Cardiac fibroblast (primary cell): Measurements from ENCODE around the gene KIAA1328.

ENCODE experiments used
- DNase-seq, 2 donors: peaks; one replicate each; pipeline versions ENCODE4 v3.0.0 to v3.0.0-alpha.2; 2010; ENCODE audit warnings: low read depth in 2 of 2
- H3K4me3 ChIP-seq, 2 donors: replicated peaks in 1 of 2; 1 replicate in 1 of 2; 2 replicates in 1 of 2; pipeline ENCODE4 v1.5.1; 2011; ENCODE audit warnings: low read depth in 2 of 2, low read length in 2 of 2, mild to moderate bottlenecking in 2 of 2, moderate library complexity in 1 of 2
- CTCF ChIP-seq: IDR thresholded peaks from one replicate; pipeline ENCODE4 v1.5.1; 2011; ENCODE audit warnings: low read depth, mild to moderate bottlenecking, low read length, inconsistent platforms

Gene KIAA1328

DNA sequence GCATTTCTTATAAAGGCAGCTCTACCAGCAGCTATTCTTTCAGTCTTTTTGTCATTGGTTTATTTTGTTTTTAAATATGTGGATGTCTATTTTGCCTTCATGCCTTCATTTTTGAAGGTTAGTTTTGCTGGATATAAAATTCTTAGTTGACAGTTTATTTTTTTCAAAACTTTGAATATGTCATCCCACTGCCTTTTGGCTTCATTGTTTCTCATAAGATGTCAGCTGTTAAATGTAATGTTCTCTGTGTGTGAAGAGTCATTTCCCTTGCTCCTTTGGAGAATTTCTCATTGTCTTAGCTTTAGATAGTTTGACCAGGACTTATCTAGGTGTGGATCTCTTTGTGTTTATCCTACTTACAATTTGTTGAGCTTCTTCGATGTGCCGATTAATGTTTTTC, 213.5 kb downstream of the KIAA1328 start:
- no peak for DNase-seq
- no peak for TF ChIP-seq CTCF
- no peak overlapping the region for H3K4me3 ChIP-seq

GRCh38 chr18:37055137-37055802, 226.3 kb downstream of the KIAA1328 start:
- TF ChIP-seq CTCF, result no peak
- no peak overlapping the region for H3K4me3 ChIP-seq
- DNase-seq, result no peak

- DNase-seq, result no peak
- H3K4me3 ChIP-seq, result no peak overlapping the region
- no peak for TF ChIP-seq CTCF
These were observed 235.3 kb downstream of the KIAA1328 start for GRCh38 chr18:37064187-37064586.

GRCh38 chr18:37065254-37065653, 236.3 kb downstream of the KIAA1328 start:
- DNase-seq, result no peak
- no peak overlapping the region for H3K4me3 ChIP-seq
- no peak for TF ChIP-seq CTCF

GRCh38 chr18:37084912-37085311, 256.0 kb downstream of the KIAA1328 start:
- no peak for DNase-seq
- TF ChIP-seq CTCF, result no peak
- no peak overlapping the region for H3K4me3 ChIP-seq

- DNase-seq, result no peak
- H3K4me3 ChIP-seq, result no peak overlapping the region
- TF ChIP-seq CTCF, result no peak
These were observed 256.4 kb downstream of the KIAA1328 start for GRCh38 chr18:37085362-37085761.
